ENCODE results near the gene PREX1. TPM values are rescaled to one million over a fixed set of nuclear protein-coding genes. Genes with fewer than 3 reads are reported as not detected.

Gene PREX1
- polyA plus RNA-seq, 1 donor (not counting 4 experiments of a cell fraction or from before 2014, with no cell fraction given), result 0.22 TPM

GRCh38 chr20:48716541-48716940, 111.3 kb downstream of the PREX1 start:
- FAIRE-seq, result no peak

DNA sequence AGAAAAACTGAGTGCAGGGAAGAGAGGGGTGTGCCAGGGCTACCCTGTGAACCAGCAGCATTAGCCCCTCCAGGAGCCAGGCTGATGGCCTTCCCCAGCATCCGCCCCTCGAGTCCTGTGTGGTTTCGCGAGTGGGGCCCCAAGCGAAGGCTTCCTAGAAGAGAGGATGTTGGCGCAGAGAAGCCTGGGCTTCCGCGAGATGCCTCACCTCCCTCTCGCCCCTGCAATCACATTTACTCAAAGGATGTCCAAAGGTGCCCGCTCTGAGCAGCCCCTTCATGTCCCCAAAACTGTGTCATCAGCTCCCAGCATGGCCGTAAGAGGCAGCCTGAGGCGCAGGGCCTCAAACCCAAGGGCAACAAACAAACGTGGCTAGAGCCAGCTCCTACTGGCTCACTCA, 111.7 kb downstream of the PREX1 start:
- TF ChIP-seq CTCF (optimal IDR thresholded peaks at IDR 0.05 in 1 of 3, IDR thresholded peaks at IDR 0.05 in 1 of 3, conservative IDR thresholded peaks at IDR 0.05 in 1 of 3; ENCODE audit: extremely low read depth in 1 of 3, insufficient read depth in 2 of 3, low read length in 3 of 3), result no peak
- no peak for TF ChIP-seq EZH2 (IDR thresholded peaks at IDR 0.05; ENCODE audit: low read length)
- Histone ChIP-seq H3K4me2 (ENCODE audit: control insufficient read depth, extremely low read depth, insufficient read depth, low read depth, low read length) (no peak overlapping the region), H3K4me3 (ENCODE audit: control insufficient read depth in 2 of 3, extremely low read depth in 1 of 3, insufficient read depth in 2 of 3, low read depth in 1 of 3, low read length in 3 of 3) (no peak overlapping the region), H3K36me3 (ENCODE audit: control insufficient read depth in 2 of 2, extremely low read depth in 1 of 2, insufficient read depth in 2 of 2, low read length in 2 of 2) (no peaks in the 10 kb centered on the region), H4K20me1 (ENCODE audit: control insufficient read depth, extremely low read depth, insufficient read depth, low read length) (no peaks in the 10 kb centered on the region), H3K9me1 (ENCODE audit: control insufficient read depth, extremely low read depth, insufficient read depth, low read length) (no peaks in the 10 kb centered on the region), H3K79me2 (ENCODE audit: control insufficient read depth, insufficient read depth, low read length) (no peaks in the 10 kb centered on the region), H3K4me1 (ENCODE audit: control insufficient read depth, extremely low read depth, insufficient read depth, low read length) (no peaks in the 10 kb centered on the region), H3K27ac (ENCODE audit: control insufficient read depth, insufficient read depth, low read length) (no peak overlapping the region), H3K9me3 (ENCODE audit: control insufficient read depth, low read depth, low read length) (no peaks in the 10 kb centered on the region), H3K9ac (ENCODE audit: control insufficient read depth, extremely low read depth, insufficient read depth, low read length) (no peak overlapping the region), H3K27me3 (ENCODE audit: control insufficient read depth, extremely low read depth, insufficient read depth, low read length) (no peaks in the 10 kb centered on the region), H2AFZ (ENCODE audit: control insufficient read depth, low read length) (no peak overlapping the region)
- DNase-seq (ENCODE audit: low read depth, low spot score), result no peak
- no peak for FAIRE-seq
- dilution Hi-C loops (cut with MboI; ENCODE audit: extremely low pct_ligation_motif_present, low sequenced_read_pairs), result no loop called here

More at GRCh38 chr20:48716541-48716940, 111.3 kb downstream of the PREX1 start:
- H3K27me3 ChIP-seq (ENCODE audit: control insufficient read depth, extremely low read depth, insufficient read depth, low read length), result no peaks in the 10 kb centered on the region
- H3K79me2 ChIP-seq (ENCODE audit: control insufficient read depth, insufficient read depth, low read length), result no peaks in the 10 kb centered on the region
- no peaks in the 10 kb centered on the region for H3K9me1 ChIP-seq (ENCODE audit: control insufficient read depth, extremely low read depth, insufficient read depth, low read length)
- no peaks in the 10 kb centered on the region for H3K9me3 ChIP-seq (ENCODE audit: control insufficient read depth, low read depth, low read length)
- H3K9ac ChIP-seq (ENCODE audit: control insufficient read depth, extremely low read depth, insufficient read depth, low read length), result no peak overlapping the region
- no peak for DNase-seq (ENCODE audit: low read depth, low spot score)
- dilution Hi-C loops (cut with MboI; ENCODE audit: extremely low pct_ligation_motif_present, low sequenced_read_pairs), result no loop called here
- H3K4me3 ChIP-seq (ENCODE audit: control insufficient read depth in 2 of 3, extremely low read depth in 1 of 3, insufficient read depth in 2 of 3, low read depth in 1 of 3, low read length in 3 of 3), result no peak overlapping the region
- no peaks in the 10 kb centered on the region for H3K4me1 ChIP-seq (ENCODE audit: control insufficient read depth, extremely low read depth, insufficient read depth, low read length)
- H3K27ac ChIP-seq (ENCODE audit: control insufficient read depth, insufficient read depth, low read length), result no peak overlapping the region
- no peaks in the 10 kb centered on the region for H3K36me3 ChIP-seq (ENCODE audit: control insufficient read depth in 2 of 2, extremely low read depth in 1 of 2, insufficient read depth in 2 of 2, low read length in 2 of 2)
- no peaks in the 10 kb centered on the region for H4K20me1 ChIP-seq (ENCODE audit: control insufficient read depth, extremely low read depth, insufficient read depth, low read length)
- TF ChIP-seq EZH2 (IDR thresholded peaks at IDR 0.05; ENCODE audit: low read length) (no peak), CTCF (optimal IDR thresholded peaks at IDR 0.05 in 1 of 3, IDR thresholded peaks at IDR 0.05 in 1 of 3, conservative IDR thresholded peaks at IDR 0.05 in 1 of 3; ENCODE audit: extremely low read depth in 1 of 3, insufficient read depth in 2 of 3, low read length in 3 of 3) (no peak)
- H2AFZ ChIP-seq (ENCODE audit: control insufficient read depth, low read length), result no peak overlapping the region
- H3K4me2 ChIP-seq (ENCODE audit: control insufficient read depth, extremely low read depth, insufficient read depth, low read depth, low read length), result no peak overlapping the region
